SKM-1 (cell line): ENCODE results near the gene RPS6KA2.

Experiments used
- DNase-seq: peaks from one replicate; lab custom pipeline; 2025; ENCODE audit not compliant: unreplicated experiment; lab: John Stamatoyannopoulos, UW

Gene RPS6KA2

GRCh38 chr6:166508726-166509125, 118.3 kb downstream of the RPS6KA2 start:
- no peak for DNase-seq

- DNase-seq = no peak
Measured at GRCh38 chr6:166507809-166508564, 119.1 kb downstream of the RPS6KA2 start.

- DNase-seq = no peak
Measured at GRCh38 chr6:166507380-166507779, 119.7 kb downstream of the RPS6KA2 start.

- no peak for DNase-seq
Measured at GRCh38 chr6:166505133-166505905, 121.7 kb downstream of the RPS6KA2 start.

- no peak for DNase-seq
Measured at GRCh38 chr6:166504100-166504499, 123.0 kb downstream of the RPS6KA2 start.

GRCh38 chr6:166503167-166503744, 123.8 kb downstream of the RPS6KA2 start:
- DNase-seq = no peak

GRCh38 chr6:166502453-166502852, 124.6 kb downstream of the RPS6KA2 start:
- no peak for DNase-seq

- no peak for DNase-seq
Measured at GRCh38 chr6:166501246-166501645, 125.8 kb downstream of the RPS6KA2 start.

- no peak for DNase-seq
Measured at GRCh38 chr6:166500246-166500645, 126.8 kb downstream of the RPS6KA2 start.

GRCh38 chr6:166499350-166500163, 127.5 kb downstream of the RPS6KA2 start:
- no peak for DNase-seq

- no peak for DNase-seq
Measured at GRCh38 chr6:166498661-166499349, 128.2 kb downstream of the RPS6KA2 start.

GRCh38 chr6:166498228-166498627, 128.8 kb downstream of the RPS6KA2 start:
- DNase-seq = no peak

GRCh38 chr6:166497087-166497899, 129.8 kb downstream of the RPS6KA2 start:
- no peak for DNase-seq

GRCh38 chr6:166496460-166496859, 130.6 kb downstream of the RPS6KA2 start:
- DNase-seq = no peak

- no peak for DNase-seq
Measured at GRCh38 chr6:166495487-166496314, 131.3 kb downstream of the RPS6KA2 start.

- DNase-seq = no peak
Measured at GRCh38 chr6:166494757-166495486, 132.1 kb downstream of the RPS6KA2 start.

- DNase-seq = no peak
Measured at GRCh38 chr6:166494101-166494441, 133.0 kb downstream of the RPS6KA2 start.

- DNase-seq = no peak
Measured at GRCh38 chr6:166493427-166494100, 133.5 kb downstream of the RPS6KA2 start.
